DND-41 (cell line): ENCODE data around the gene PRXL2A.

Experiments used
- EZH2 ChIP-seq: IDR thresholded peaks from 3 replicates; pipeline ENCODE4 v1.6.1; 2012; ENCODE audit warnings: borderline replicate concordance, low read depth, mild to moderate bottlenecking, moderate library complexity, low read length, inconsistent platforms; ENCODE audit not compliant: severe bottlenecking
- TF ChIP-seq, protein P1 (sequence below): IDR thresholded peaks from 2 replicates; pipeline ENCODE4 v1.5.1; 2012; ENCODE audit warnings: borderline replicate concordance, low read length, moderate library complexity, mild to moderate bottlenecking; ENCODE audit not compliant: poor library complexity, severe bottlenecking; ENCODE audit errors: extremely low read depth

GRCh38 chr10:80449520-80449919 is 41.2 kb downstream of the PRXL2A start:
- TF ChIP-seq, protein P1, sequence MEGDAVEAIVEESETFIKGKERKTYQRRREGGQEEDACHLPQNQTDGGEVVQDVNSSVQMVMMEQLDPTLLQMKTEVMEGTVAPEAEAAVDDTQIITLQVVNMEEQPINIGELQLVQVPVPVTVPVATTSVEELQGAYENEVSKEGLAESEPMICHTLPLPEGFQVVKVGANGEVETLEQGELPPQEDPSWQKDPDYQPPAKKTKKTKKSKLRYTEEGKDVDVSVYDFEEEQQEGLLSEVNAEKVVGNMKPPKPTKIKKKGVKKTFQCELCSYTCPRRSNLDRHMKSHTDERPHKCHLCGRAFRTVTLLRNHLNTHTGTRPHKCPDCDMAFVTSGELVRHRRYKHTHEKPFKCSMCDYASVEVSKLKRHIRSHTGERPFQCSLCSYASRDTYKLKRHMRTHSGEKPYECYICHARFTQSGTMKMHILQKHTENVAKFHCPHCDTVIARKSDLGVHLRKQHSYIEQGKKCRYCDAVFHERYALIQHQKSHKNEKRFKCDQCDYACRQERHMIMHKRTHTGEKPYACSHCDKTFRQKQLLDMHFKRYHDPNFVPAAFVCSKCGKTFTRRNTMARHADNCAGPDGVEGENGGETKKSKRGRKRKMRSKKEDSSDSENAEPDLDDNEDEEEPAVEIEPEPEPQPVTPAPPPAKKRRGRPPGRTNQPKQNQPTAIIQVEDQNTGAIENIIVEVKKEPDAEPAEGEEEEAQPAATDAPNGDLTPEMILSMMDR, result no peak
- no peak for TF ChIP-seq EZH2
